HEK293 (cell line): Measurements from ENCODE around the gene LEF1.

Experiments used
- SP2 ChIP-seq: fragments of 450-650 bp; formaldehyde crosslinking; IDR thresholded peaks from 2 replicates; pipeline ENCODE4 v1.5.1; 2016; ENCODE audit warnings: missing biosample characterization, missing genetic modification characterization
- YY1 ChIP-seq: fragments of 450-650 bp; formaldehyde crosslinking; IDR thresholded peaks from 2 replicates; pipeline ENCODE4 v1.5.1; 2018; ENCODE audit warnings: missing biosample characterization, missing genetic modification characterization
- ZNF10 ChIP-seq: fragments of 450-650 bp; formaldehyde crosslinking; IDR thresholded peaks from 2 replicates; pipeline ENCODE4 v1.5.1; 2017; ENCODE audit warnings: missing biosample characterization, missing genetic modification characterization
- TF ChIP-seq, protein P1 (sequence below): fragments of 450-650 bp; formaldehyde crosslinking; IDR thresholded peaks from 2 replicates; pipeline ENCODE4 v1.5.1; 2016; ENCODE audit warnings: missing biosample characterization, missing genetic modification characterization
- TF ChIP-seq, protein P2 (sequence below): fragments of 450-650 bp; formaldehyde crosslinking; IDR thresholded peaks from 2 replicates; pipeline ENCODE4 v1.5.1; 2016; ENCODE audit warnings: missing biosample characterization, missing genetic modification characterization

- TF ChIP-seq, protein P1, sequence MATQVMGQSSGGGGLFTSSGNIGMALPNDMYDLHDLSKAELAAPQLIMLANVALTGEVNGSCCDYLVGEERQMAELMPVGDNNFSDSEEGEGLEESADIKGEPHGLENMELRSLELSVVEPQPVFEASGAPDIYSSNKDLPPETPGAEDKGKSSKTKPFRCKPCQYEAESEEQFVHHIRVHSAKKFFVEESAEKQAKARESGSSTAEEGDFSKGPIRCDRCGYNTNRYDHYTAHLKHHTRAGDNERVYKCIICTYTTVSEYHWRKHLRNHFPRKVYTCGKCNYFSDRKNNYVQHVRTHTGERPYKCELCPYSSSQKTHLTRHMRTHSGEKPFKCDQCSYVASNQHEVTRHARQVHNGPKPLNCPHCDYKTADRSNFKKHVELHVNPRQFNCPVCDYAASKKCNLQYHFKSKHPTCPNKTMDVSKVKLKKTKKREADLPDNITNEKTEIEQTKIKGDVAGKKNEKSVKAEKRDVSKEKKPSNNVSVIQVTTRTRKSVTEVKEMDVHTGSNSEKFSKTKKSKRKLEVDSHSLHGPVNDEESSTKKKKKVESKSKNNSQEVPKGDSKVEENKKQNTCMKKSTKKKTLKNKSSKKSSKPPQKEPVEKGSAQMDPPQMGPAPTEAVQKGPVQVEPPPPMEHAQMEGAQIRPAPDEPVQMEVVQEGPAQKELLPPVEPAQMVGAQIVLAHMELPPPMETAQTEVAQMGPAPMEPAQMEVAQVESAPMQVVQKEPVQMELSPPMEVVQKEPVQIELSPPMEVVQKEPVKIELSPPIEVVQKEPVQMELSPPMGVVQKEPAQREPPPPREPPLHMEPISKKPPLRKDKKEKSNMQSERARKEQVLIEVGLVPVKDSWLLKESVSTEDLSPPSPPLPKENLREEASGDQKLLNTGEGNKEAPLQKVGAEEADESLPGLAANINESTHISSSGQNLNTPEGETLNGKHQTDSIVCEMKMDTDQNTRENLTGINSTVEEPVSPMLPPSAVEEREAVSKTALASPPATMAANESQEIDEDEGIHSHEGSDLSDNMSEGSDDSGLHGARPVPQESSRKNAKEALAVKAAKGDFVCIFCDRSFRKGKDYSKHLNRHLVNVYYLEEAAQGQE, result no peak
- TF ChIP-seq ZNF10 (tag by site-specific recombination) (no peak), YY1 (tag by site-specific recombination) (no peak), SP2 (tag by site-specific recombination) (no peak)
- TF ChIP-seq, protein P2, sequence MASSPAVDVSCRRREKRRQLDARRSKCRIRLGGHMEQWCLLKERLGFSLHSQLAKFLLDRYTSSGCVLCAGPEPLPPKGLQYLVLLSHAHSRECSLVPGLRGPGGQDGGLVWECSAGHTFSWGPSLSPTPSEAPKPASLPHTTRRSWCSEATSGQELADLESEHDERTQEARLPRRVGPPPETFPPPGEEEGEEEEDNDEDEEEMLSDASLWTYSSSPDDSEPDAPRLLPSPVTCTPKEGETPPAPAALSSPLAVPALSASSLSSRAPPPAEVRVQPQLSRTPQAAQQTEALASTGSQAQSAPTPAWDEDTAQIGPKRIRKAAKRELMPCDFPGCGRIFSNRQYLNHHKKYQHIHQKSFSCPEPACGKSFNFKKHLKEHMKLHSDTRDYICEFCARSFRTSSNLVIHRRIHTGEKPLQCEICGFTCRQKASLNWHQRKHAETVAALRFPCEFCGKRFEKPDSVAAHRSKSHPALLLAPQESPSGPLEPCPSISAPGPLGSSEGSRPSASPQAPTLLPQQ (tag by site-specific recombination), result no peak
Observed at GRCh38 chr4:108092288-108092687, 76.4 kb downstream of the LEF1 start.
